ENCODE results near the gene ZMYND8. TPM values are rescaled to one million over a fixed set of nuclear protein-coding genes. Genes with fewer than 3 reads are reported as not detected.

The ZMYND8 gene
- total RNA-seq, 4 donors from 2014 or later: 29.7 to 42.4 (median 30.9) TPM

DNA sequence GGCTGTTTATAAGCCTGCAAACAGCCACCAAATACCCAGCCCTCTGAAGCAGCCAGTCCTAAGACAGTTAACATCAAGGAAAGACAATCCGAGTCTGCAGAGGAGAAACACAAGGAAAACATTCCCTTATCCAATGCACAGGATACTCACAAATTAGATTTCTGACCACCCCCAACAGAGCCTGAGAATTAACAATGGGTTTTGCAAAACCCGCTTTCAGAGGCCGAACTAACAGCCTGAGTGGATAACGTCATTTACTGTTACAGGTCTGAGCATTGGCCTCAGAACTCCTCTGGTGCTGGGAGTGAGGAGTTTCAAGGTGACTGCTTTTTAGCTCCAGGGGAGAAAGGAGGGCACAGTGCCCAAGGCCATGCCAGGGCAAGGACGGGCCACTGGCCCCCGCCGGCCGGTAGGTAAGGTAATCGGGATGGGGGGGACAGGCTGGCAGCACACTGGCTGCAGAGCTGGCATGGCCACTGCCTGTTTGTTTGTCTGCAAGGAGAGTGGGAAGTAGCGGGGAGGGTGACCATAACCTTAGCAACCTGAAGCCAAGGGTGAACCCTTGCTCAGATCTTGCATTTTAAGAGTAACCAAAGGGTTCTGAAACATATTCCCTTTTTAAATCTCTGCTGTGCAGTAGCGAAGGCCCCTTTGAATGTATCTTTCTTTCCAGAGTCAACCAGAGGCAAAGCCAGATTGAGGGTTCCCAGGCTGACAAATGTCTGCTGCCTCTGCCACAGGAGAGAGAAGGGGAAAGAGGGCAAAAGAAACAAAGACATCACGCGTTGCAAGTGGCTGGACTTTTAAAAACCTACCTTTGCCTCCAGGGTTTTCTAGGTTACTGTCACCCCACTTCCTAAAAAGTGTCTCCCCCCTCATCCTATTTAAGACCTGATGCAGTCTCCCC, 3.9 kb downstream of the ZMYND8 start:
- WGBS, 2 donors: 16 to 26% methylated on average over 13 of the region's 13 CpGs
- peak; percentile 89 for DNase-seq
- Histone ChIP-seq H3K4me1 (peaks cover 100% of the 10 kb centered on the region in 2 donors), H3K36me3 (no peaks in the 10 kb centered on the region), H3K27ac (peak overlapping the region; percentile 99 to 100 (median 100)), H3K4me3 (replicated peaks in 1 of 3) (no peak overlapping the region), H3K9me3 (no peaks in the 10 kb centered on the region), H3K27me3 (no peaks in the 10 kb centered on the region)
- TF ChIP-seq, protein P1, sequence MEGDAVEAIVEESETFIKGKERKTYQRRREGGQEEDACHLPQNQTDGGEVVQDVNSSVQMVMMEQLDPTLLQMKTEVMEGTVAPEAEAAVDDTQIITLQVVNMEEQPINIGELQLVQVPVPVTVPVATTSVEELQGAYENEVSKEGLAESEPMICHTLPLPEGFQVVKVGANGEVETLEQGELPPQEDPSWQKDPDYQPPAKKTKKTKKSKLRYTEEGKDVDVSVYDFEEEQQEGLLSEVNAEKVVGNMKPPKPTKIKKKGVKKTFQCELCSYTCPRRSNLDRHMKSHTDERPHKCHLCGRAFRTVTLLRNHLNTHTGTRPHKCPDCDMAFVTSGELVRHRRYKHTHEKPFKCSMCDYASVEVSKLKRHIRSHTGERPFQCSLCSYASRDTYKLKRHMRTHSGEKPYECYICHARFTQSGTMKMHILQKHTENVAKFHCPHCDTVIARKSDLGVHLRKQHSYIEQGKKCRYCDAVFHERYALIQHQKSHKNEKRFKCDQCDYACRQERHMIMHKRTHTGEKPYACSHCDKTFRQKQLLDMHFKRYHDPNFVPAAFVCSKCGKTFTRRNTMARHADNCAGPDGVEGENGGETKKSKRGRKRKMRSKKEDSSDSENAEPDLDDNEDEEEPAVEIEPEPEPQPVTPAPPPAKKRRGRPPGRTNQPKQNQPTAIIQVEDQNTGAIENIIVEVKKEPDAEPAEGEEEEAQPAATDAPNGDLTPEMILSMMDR (IDR thresholded peaks at IDR 0.05): no peak
- peak in 1 of 2 donors; percentile 77 for TF ChIP-seq POLR2A (IDR thresholded peaks at IDR 0.05)
- intact Hi-C loops (cut with DNase I): no loop called here

DNA sequence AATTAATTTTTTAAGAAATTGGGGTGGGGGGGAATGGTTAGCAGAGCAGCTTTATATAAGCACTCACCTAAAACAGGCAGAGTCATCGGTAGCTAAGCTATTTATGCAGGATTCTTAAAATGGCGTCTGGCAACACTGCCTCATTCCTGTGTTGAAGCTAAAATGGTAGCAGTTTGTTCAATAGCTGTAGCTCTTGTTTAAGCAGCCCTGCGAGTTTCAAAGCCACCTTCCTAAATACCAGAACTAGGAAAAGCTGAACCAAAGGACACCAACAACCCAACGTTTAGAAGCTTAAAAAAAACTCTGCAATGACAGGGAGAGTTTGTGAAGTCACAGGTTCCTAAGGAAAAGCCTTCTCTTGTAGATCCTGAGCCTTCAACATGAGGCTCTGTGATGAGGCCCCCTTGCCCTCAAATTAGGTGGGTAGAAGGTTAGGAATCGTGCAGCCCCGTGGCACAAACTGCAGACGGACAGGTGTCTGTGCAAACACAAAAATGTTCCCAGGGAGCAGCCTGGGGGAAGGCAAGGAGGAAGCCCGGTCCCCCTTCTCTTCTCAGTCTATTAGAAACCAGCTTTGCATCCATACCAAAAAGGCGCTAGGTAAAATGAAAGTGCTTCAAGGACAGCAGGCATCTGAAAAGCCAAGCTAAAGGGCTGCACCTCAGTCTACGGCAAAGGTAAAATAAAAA, 4.7 kb downstream of the ZMYND8 start:
- Histone ChIP-seq H3K36me3 (no peaks in the 10 kb centered on the region), H3K4me3 (replicated peaks in 1 of 3) (no peak overlapping the region), H3K4me1 (peaks cover 100% of the 10 kb centered on the region in 2 donors), H3K9me3 (no peaks in the 10 kb centered on the region), H3K27ac (peak overlapping the region; percentile 99 to 100 (median 100)), H3K27me3 (no peaks in the 10 kb centered on the region)
- no peak for DNase-seq
- WGBS, 2 donors: 30 to 34% methylated on average over 10 of the region's 10 CpGs
- TF ChIP-seq, protein P1 (IDR thresholded peaks at IDR 0.05): no peak
- no peak for TF ChIP-seq POLR2A (IDR thresholded peaks at IDR 0.05)
- intact Hi-C loops (cut with DNase I): no loop called here

DNA sequence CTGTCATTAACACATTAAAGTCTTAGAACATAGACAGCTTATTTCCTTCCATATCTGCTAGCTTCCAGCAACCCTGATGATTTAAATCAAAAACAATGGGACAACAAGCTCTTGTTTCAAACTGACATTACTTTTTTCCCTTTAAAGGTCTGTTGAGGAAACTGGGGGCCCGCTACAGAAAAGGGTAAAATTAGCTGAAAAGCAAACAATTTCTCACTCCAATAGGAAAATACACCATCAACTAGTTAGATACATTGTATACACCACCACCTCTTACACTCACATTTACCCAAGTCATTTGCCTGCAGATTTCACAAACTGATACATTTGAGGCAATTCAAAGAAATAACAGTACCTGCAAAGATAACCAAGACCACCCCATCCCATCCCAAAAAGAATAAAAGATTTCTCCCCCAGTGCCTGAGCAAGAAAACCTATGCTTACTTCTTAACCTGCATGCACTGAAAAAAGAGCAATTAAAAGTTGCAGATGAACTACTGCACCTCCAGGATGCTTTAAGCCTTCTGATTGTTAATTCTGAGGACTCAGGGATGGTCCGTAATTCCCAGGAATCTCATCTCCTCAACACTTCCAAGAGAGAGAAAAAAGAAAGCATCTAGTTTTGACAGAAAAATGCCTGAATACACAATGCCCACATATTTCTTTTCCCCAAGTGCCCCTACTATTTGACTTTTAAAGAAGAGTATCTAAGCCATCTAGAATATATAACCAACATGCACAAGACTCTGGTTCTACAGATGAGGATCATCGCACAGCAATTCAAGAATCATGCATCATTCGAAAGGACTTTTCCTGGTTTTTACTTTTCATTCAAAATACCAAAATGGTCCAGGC, 5.6 kb downstream of the ZMYND8 start:
- no peaks in the 10 kb centered on the region for H3K27me3 ChIP-seq
- no peak for DNase-seq
- H3K36me3 ChIP-seq: no peaks in the 10 kb centered on the region
- 57 to 69% methylated on average over 4 of the region's 4 CpGs for WGBS, 2 donors
- H3K27ac ChIP-seq: peak overlapping the region; percentile 99 to 100 (median 100)
- no peak overlapping the region for H3K4me3 ChIP-seq (replicated peaks in 1 of 3)
- intact Hi-C loops (cut with DNase I): no loop called here
- no peaks in the 10 kb centered on the region for H3K9me3 ChIP-seq
- no peak for TF ChIP-seq POLR2A (IDR thresholded peaks at IDR 0.05)
- TF ChIP-seq, protein P1 (IDR thresholded peaks at IDR 0.05): no peak
- peaks cover 91 to 100% of the 10 kb centered on the region in 2 donors for H3K4me1 ChIP-seq

DNA sequence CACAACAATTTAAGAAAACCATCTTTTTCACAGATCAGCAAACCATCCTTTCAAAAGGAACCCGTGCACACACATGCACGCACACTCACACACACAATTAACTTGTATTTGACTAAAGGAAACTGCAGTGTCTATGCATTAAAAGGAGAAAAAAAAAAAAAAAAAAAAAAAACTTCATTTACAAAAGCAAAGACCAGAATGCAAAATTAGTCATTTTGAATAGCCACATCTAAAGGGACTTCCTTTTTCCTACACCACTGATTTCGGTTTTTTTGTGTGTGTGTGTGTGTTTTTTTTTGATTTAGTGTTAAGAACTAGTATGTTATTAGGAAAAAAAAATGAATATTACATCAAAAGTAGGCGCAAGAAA, 6.3 kb downstream of the ZMYND8 start:
- no peak for DNase-seq
- TF ChIP-seq, protein P1 (IDR thresholded peaks at IDR 0.05): no peak
- no peak for TF ChIP-seq POLR2A (IDR thresholded peaks at IDR 0.05)
- intact Hi-C loops (cut with DNase I): no loop called here
- peak overlapping the region; percentile 99 to 100 (median 100) for H3K27ac ChIP-seq
- 49 to 52% methylated on average over 4 of the region's 4 CpGs for WGBS, 2 donors
- no peaks in the 10 kb centered on the region for H3K27me3 ChIP-seq
- no peaks in the 10 kb centered on the region for H3K36me3 ChIP-seq
- peaks cover 84 to 95% of the 10 kb centered on the region in 2 donors for H3K4me1 ChIP-seq
- no peaks in the 10 kb centered on the region for H3K9me3 ChIP-seq
- H3K4me3 ChIP-seq (replicated peaks in 1 of 3): no peak overlapping the region

All from thyroid gland (tissue), 4 donors.